MM.1S (cell line): ENCODE data around the gene TBL1X.
"Not testable (repeated sequence)": the region's sequence is repeated elsewhere in the genome, so short reads cannot be mapped to it uniquely, and the experiment has no call there.

Source experiments
- DNase-seq: peaks from one replicate; pipeline ENCODE4 v3.0.0-alpha.2; 2015
- H2AFZ ChIP-seq: fragments of 300-600 bp; sonication (generic); 2 replicates; pipeline ENCODE4 v1.6.0; 2016; ENCODE audit warnings: antibody characterized with exemption, low read length
- H3F3A ChIP-seq: fragments of 300-600 bp; sonication (generic); 2 replicates; pipeline ENCODE4 v1.6.1; 2016; ENCODE audit warnings: mild to moderate bottlenecking, antibody characterized with exemption, low read length, moderate library complexity, mixed read lengths; ENCODE audit not compliant: insufficient read depth
- H3K27ac ChIP-seq: fragments of 300-600 bp; sonication (generic); 2 replicates; pipeline ENCODE4 v1.5.1; 2016; ENCODE audit warnings: mild to moderate bottlenecking, low read length
- H3K27me3 ChIP-seq: fragments of 300-600 bp; sonication (generic); replicated peaks from 2 replicates; pipeline ENCODE4 v1.6.0; 2016; ENCODE audit warnings: low read length; ENCODE audit not compliant: insufficient read depth
- H3K36me3 ChIP-seq: fragments of 300-600 bp; sonication (generic); replicated peaks from 2 replicates; pipeline ENCODE4 v1.6.1; 2016; ENCODE audit warnings: mild to moderate bottlenecking, low read length, mixed read lengths; ENCODE audit not compliant: insufficient read depth
- H3K4me1 ChIP-seq: fragments of 300-600 bp; sonication (generic); 2 replicates; pipeline ENCODE4 v1.6.1; 2016; ENCODE audit warnings: low read length, mixed read lengths
- H3K4me2 ChIP-seq: fragments of 300-600 bp; sonication (generic); 2 replicates; pipeline ENCODE4 v1.6.0; 2016; ENCODE audit warnings: low read depth, low read length
- H3K4me3 ChIP-seq: fragments of 300-600 bp; sonication (generic); 2 replicates; pipeline ENCODE4 v1.5.1; 2016; ENCODE audit warnings: low read length, mixed read lengths
- H3K79me2 ChIP-seq: fragments of 300-600 bp; sonication (generic); 2 replicates; pipeline ENCODE4 v1.6.1; 2016; ENCODE audit warnings: mixed run types, low read length, mixed read lengths
- H3K9ac ChIP-seq: fragments of 300-600 bp; sonication (generic); 2 replicates; pipeline ENCODE4 v1.6.1; 2016; ENCODE audit warnings: low read length, mixed read lengths
- H3K9me2 ChIP-seq: fragments of 300-600 bp; sonication (generic); replicated peaks from 2 replicates; pipeline ENCODE4 v1.6.1; 2016; ENCODE audit warnings: mild to moderate bottlenecking, low read length, mixed read lengths; ENCODE audit not compliant: insufficient read depth
- H3K9me3 ChIP-seq: fragments of 300-600 bp; sonication (generic); replicated peaks from 2 replicates; pipeline ENCODE4 v1.6.1; 2016; ENCODE audit warnings: mild to moderate bottlenecking, low read length, mixed read lengths; ENCODE audit not compliant: insufficient read depth
- H4K20me1 ChIP-seq: fragments of 300-600 bp; sonication (generic); 2 replicates; pipeline ENCODE4 v1.6.1; 2016; ENCODE audit warnings: mild to moderate bottlenecking, low read length, moderate library complexity, mixed read lengths; ENCODE audit not compliant: insufficient read depth
- CTCF ChIP-seq: fragments of 300-600 bp; sonication (generic); IDR thresholded peaks from 2 replicates; pipeline ENCODE4 v1.5.1; 2016; ENCODE audit warnings: antibody characterized with exemption, low read length, mixed read lengths
- EZH2 ChIP-seq: fragments of 300-600 bp; sonication (generic); optimal IDR thresholded peaks from 2 replicates; pipeline ENCODE3; 2017; ENCODE audit warnings: low read depth, mild to moderate bottlenecking, antibody characterized with exemption, low read length, mixed read lengths
- EZH2phosphoT487 ChIP-seq: fragments of 300-600 bp; sonication (generic); IDR thresholded peaks from 2 replicates; pipeline ENCODE4 v1.6.1; 2018; ENCODE audit warnings: antibody characterized with exemption, low read length

Gene TBL1X

GRCh38 chrX:9534686-9535085 lies 69.8 kb downstream of the TBL1X start:
- Histone ChIP-seq H3K36me3 (no peaks in the 10 kb centered on the region), H3K9me2 (no peaks in the 10 kb centered on the region), H3K79me2 (peaks cover 94% of the 10 kb centered on the region), H3K4me1 (no peaks in the 10 kb centered on the region), H3K9ac (no peak overlapping the region), H3K4me3 (no peak overlapping the region), H4K20me1 (no peaks in the 10 kb centered on the region), H3K4me2 (no peak overlapping the region), H3K27ac (no peak overlapping the region), H3K27me3 (no peaks in the 10 kb centered on the region), H3K9me3 (no peaks in the 10 kb centered on the region), H3F3A (no peaks in the 10 kb centered on the region), H2AFZ (no peak overlapping the region)
- no peak for DNase-seq
- TF ChIP-seq EZH2 (no peak), CTCF (no peak), EZH2phosphoT487 (no peak)

- H3K36me3 ChIP-seq: no peaks in the 10 kb centered on the region
- no peaks in the 10 kb centered on the region for H4K20me1 ChIP-seq
- DNase-seq: no peak
- no peak overlapping the region for H3K9ac ChIP-seq
- no peaks in the 10 kb centered on the region for H3K9me3 ChIP-seq
- no peaks in the 10 kb centered on the region for H3F3A ChIP-seq
- no peak for TF ChIP-seq EZH2
- no peak for TF ChIP-seq EZH2phosphoT487
- no peak for TF ChIP-seq CTCF
- no peaks in the 10 kb centered on the region for H3K9me2 ChIP-seq
- H3K27me3 ChIP-seq: no peaks in the 10 kb centered on the region
- H3K27ac ChIP-seq: no peak overlapping the region
- no peaks in the 10 kb centered on the region for H3K4me1 ChIP-seq
- no peak overlapping the region for H3K4me3 ChIP-seq
- no peak overlapping the region for H3K4me2 ChIP-seq
- H3K79me2 ChIP-seq: peaks cover 94% of the 10 kb centered on the region
- H2AFZ ChIP-seq: no peak overlapping the region
Measured at GRCh38 chrX:9535101-9535500, 70.2 kb downstream of the TBL1X start.

GRCh38 chrX:9536156-9536555 lies 71.3 kb downstream of the TBL1X start:
- H3K4me2 ChIP-seq, H3K4me1 ChIP-seq, H2AFZ ChIP-seq, H3K9ac ChIP-seq, H3K9me3 ChIP-seq, H3K4me3 ChIP-seq, H3F3A ChIP-seq, H3K27me3 ChIP-seq, H3K27ac ChIP-seq, DNase-seq, H4K20me1 ChIP-seq, H3K36me3 ChIP-seq, H3K9me2 ChIP-seq: not testable (repeated sequence)
- peaks cover 92% of the 10 kb centered on the region for H3K79me2 ChIP-seq

- no peaks in the 10 kb centered on the region for H3K27me3 ChIP-seq
- no peaks in the 10 kb centered on the region for H3K36me3 ChIP-seq
- H3F3A ChIP-seq: no peaks in the 10 kb centered on the region
- no peak overlapping the region for H3K9ac ChIP-seq
- peaks cover 96% of the 10 kb centered on the region for H3K79me2 ChIP-seq
- no peaks in the 10 kb centered on the region for H4K20me1 ChIP-seq
- H3K27ac ChIP-seq: no peak overlapping the region
- H3K4me2 ChIP-seq: no peak overlapping the region
- H2AFZ ChIP-seq: no peak overlapping the region
- TF ChIP-seq EZH2 (no peak), CTCF (no peak), EZH2phosphoT487 (no peak)
- H3K9me3 ChIP-seq: no peaks in the 10 kb centered on the region
- no peaks in the 10 kb centered on the region for H3K9me2 ChIP-seq
- no peak for DNase-seq
- no peak overlapping the region for H3K4me3 ChIP-seq
- H3K4me1 ChIP-seq: no peaks in the 10 kb centered on the region
Measured at GRCh38 chrX:9537781-9538180, 72.9 kb downstream of the TBL1X start.
